ENCODE data around the gene ZNF253.
"Not testable (repeated sequence)": the region's sequence is repeated elsewhere in the genome, so short reads cannot be mapped to it uniquely, and the experiment has no call there.

ZNF253 gene

DNA sequence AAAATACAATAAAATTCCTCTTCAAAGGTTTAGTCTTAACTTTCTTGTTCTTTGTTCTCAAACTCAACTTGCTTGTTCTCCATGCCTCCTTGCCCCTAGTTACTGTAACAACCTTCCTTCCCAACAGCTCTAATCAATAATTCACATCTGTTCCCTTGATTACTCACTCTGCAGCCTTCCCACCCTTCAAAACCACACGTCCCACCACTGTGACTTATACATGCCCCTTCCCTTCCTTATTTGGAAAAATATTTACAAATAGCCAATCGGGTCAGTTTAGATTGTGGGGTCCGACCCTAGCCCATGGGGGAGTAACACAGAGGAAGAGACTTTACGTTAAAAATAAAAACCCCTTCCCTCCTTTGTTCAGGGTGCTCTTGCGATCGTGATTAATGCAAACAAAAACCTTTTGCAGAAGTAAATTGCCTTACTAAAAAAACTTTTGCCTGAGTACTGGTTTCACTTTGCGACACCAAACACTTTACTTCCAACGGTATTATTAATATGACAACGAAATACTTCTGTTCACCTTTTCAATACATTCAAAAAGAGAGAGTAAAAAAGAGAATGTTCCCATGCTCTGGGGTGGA is 34.6 kb downstream of the ZNF253 start:
- DNase-seq = no peak

DNA sequence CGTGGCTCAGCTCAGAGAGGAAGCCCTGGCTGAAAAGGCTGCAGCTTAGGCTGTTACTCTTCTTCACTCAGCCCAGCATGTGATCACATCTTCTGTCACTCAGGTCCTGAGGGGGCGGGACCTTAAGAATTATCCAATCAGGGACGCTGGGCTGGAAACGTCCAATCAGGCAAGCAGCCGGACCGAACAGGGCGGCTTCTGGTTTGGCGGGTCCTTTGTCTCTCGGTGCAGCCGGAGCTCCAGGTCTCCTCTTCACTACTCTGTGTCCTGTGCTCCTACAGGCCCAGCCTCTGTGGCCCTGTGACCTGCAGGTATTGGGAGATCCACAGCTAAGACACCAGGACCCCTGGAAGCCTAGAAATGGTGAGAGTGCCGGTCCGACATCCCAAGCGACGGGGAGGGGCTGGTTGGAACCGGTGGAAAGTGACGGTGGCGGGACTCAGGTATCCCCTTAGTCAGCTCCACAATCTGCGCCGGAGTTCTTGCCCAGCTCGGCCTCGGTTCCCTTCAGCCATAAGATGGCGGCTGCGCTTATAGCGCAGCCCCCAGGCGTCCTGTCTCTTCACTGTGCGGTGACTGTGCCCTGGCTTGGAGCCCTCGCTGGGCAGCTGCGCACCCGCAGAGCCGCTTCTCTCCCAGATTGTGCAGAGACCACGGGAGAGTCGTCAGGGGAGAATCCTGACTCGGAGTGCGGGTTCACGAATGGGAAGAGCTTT is 35.2 kb downstream of the ZNF253 start, which contains the start of gene ZNF93:
Gene ZNF93 (plus strand): TSS at position 218 of the 716 bp plus-strand sequence. CDS start 143 bp downstream, at position 361.
- peak; percentile 87 for DNase-seq

DNA sequence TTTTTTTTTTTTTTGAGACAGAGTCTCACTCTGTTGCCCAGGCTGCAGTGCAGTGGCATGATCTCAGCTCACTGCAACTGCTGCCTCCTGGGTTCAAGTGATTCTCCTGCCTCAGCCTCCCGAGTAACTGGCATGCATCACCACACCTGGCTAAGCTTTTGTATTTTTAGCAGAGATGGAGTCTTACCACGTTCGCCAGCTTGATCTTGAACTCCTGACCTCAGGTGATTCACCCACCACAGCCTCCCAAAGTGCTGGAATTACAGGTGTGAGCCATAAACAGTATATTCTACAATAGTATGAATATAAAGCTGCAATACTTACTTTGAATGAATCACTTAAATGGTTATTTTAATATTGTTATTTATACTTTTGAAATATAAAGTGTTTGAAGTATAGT is 41.9 kb downstream of the ZNF253 start:
- DNase-seq = not testable (repeated sequence)

DNA sequence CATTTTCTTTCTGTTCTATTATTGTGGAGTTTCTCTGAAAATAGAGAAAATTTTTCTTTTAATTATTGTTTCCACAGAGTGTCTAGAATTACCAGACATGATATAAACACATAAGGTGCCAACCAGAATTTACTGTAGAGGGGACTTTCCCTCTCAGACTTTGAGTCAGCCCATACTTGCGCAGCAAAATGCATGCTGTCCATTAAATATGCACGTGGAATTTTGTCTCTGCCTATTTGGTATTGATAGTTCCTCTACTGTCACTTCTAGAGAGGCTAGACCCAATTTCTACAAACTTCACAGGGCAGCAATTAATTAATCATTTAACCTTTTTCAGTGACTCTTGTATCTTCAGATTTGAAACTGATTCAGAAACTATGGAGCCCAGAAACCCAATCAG is 44.0 kb downstream of the ZNF253 start:
- no peak for DNase-seq

DNA sequence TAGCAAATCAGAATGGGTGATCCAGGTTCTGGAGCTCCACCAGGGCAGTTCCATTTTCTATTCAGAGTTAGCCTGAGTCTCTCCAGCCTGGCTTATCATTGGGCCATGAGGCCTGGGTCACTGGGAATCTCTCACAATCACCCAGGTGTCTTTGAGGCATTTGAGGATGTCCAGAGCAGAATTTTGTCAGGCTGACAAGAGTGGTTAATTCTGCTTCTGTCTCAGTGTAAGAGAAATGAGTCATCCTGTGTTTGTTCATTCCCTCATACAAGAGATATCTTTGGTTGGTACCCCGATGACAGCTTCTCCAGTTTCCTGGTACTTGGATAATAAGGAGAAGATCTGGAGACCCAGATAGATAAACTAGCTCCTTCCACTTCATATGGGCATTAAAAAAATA is 45.5 kb downstream of the ZNF253 start:
- DNase-seq = no peak

DNA sequence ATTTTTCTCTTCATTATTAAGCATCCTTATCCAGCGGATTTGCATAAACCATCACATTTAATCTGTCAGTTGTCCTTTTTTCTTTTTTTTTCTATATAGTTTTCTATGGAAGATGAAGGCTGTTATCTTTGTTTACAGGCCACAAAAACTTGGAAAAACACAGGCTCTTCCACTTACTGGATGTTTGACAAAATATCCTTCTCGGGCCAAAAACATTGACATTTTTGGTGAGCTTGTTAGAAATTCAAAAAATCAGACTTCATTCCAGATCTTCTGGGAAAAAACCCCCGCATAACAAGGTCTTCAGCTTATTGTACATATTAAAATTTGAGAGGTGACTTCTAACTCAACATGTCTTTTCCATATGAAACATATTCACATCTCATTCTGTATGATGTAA is 48.9 kb downstream of the ZNF253 start:
- DNase-seq = no peak

DNA sequence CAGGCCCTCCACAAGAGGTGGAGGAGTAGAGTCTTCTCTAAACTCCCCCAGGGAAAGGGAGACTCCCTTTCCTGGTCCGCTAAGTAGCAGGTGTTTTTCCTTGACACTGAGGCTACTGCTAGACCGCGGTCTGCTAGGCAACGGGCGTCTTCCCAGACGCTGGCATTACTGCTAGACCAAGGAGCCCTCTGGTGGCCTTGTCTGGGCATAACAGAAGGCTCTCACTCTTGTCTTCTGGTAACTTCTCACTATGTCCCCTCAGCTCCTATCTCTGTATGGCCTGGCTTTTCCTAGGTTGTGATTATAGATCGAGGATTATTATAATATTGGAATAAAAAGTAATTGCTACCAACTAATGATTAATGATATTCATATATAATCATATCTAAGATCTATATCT is 64.7 kb downstream of the ZNF253 start:
- DNase-seq = peak; percentile 14

DNA sequence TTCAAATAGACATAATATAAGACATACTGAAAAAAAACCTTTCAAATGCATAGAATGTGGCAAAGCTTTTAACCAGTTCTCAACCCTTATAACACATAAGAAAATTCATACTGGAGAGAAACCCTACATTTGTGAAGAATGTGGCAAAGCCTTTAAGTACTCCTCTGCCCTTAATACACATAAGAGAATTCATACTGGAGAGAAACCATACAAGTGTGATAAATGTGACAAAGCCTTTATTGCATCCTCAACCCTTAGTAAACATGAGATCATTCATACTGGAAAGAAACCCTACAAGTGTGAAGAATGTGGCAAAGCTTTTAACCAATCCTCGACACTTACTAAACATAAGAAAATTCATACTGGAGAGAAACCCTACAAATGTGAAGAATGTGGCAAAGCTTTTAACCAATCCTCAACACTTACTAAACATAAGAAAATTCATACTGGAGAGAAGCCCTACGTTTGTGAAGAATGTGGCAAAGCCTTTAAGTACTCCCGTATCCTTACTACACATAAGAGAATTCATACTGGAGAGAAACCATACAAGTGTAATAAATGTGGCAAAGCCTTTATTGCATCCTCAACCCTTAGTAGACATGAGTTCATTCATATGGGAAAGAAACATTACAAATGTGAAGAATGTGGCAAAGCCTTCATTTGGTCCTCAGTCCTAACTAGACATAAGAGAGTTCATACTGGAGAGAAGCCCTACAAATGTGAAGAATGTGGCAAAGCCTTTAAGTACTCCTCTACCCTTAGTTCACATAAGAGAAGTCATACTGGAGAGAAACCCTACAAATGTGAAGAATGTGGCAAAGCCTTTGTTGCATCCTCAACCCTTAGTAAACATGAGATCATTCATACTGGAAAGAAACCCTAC is 68.0 kb downstream of the ZNF253 start:
- not testable (repeated sequence) for DNase-seq

DNA sequence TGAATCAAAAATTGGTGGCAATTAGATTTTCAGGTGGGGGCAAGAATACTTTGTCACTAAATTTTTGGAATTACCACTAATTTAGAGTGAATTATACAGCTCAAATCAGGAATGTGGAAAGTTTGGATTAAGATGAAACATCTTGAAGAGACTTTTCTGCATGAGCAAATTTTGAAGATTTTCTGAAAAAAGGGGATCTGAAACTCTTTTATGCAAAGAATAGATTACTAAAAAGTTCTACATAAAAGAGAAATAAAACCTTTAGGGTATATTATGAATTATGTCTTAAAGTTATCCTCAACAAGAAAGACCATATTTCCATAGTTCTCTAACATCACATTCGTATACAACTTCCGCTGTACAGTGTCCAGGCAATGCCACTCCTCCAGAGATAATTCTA is 71.7 kb downstream of the ZNF253 start:
- DNase-seq = no peak

DNA sequence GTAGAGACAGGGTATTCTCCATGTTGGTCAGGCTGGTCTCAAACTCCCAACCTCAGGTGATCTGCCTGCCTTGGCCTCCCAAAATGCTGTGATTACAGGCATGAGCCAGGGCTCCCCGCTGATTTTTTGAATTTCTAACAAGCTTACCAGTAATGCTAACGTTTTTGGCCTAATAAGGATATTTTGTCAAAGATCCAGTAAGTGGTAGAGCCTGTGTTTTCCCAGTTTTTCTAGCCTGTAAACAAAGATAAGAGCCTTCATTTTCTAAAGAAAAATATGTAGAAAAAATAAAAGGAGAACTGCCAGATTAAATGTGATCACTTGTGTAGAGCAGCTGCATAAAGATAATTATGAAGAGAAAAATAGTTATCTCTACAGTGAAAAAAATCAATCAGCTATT is 72.8 kb downstream of the ZNF253 start:
- DNase-seq = no peak

DNA sequence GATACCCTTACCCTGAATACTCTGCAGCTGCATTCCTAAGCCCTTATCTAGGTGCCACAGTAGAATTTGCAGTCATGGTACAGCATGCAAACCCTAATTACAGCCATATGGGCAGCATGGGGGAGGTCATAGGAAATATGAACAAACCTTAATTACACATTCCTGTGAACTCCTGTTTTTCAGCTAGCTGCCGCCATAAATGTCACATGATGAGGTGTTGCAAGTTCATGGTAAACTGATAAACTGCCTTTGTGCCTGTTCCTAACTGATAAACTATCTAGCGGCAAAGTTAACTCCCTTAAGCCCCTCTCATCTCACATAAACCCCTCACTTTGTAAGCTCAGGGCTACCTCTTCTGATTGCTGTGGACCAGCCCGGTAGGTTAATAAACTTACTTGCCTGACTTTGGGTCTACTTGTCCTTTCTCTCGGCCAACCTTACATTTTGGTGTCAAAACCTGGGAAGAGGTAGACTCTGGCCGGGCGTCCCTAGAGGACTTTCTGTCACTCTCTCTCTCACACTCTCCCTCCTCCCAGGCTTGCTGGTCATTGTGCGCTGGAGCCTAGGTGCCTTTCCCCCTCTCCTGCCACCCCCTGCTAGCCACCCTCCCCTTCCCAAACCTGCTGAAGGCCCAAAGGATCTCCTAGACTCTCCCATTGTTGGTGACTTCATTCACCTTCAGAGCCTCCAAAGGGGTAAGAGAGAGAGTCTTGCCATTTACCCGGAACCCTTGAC is 78.3 kb downstream of the ZNF253 start:
- no peak for DNase-seq

Measured in effector CD4-positive, alpha-beta T cell (primary cell).